Stimulated activated effector memory CD8-positive, alpha-beta T cell treated with anti-CD3 and anti-CD28 coated beads, Interleukin-12 subunit alpha, Interleukin-12 subunit beta, amount 100 ng/mL, for 72 hours (primary cell): ENCODE data around the gene MYOZ3.
A peak's percentile ranks its signal among the peaks of the same experiment; 100 is the strongest.

Source experiments
- ATAC-seq: fragments of 150-1000 bp; cut with Tn5 transposase; 2 replicates; pipeline ENCODE4 v1.10.0; 2021
- DNase-seq, 2 donors: peaks; one replicate each; pipeline ENCODE4 v3.0.0; 2021 to 2022; ENCODE audit warnings: low spot score in 2 of 2
- H3K27ac Mint-ChIP-seq: one replicate; pipeline ENCODE4 v1.8.0; 2022; ENCODE audit warnings: mild to moderate bottlenecking, mixed read lengths
- H3K36me3 Mint-ChIP-seq: one replicate; pipeline ENCODE4 v1.8.0; 2022; ENCODE audit warnings: mild to moderate bottlenecking, mixed read lengths
- H3K4me1 Mint-ChIP-seq: one replicate; pipeline ENCODE4 v1.8.0; 2022; ENCODE audit warnings: mixed read lengths
- H3K4me3 Mint-ChIP-seq: one replicate; pipeline ENCODE4 v1.8.0; 2022; ENCODE audit warnings: mild to moderate bottlenecking, mixed read lengths
- H3K9me3 Mint-ChIP-seq: one replicate; pipeline ENCODE4 v1.8.0; 2022; ENCODE audit warnings: mixed read lengths

The MYOZ3 gene

GRCh38 chr5:150623878-150624216, 37.2 kb upstream of the MYOZ3 start:
- Mint-ChIP-seq H3K9me3 (no peaks in the 10 kb centered on the region), H3K36me3 (no peaks in the 10 kb centered on the region), H3K4me3 (peak overlapping the region; percentile 68), H3K4me1 (peaks cover 18% of the 10 kb centered on the region), H3K27ac (no peak overlapping the region)
- DNase-seq (no peak), ATAC-seq (no peak)

DNA sequence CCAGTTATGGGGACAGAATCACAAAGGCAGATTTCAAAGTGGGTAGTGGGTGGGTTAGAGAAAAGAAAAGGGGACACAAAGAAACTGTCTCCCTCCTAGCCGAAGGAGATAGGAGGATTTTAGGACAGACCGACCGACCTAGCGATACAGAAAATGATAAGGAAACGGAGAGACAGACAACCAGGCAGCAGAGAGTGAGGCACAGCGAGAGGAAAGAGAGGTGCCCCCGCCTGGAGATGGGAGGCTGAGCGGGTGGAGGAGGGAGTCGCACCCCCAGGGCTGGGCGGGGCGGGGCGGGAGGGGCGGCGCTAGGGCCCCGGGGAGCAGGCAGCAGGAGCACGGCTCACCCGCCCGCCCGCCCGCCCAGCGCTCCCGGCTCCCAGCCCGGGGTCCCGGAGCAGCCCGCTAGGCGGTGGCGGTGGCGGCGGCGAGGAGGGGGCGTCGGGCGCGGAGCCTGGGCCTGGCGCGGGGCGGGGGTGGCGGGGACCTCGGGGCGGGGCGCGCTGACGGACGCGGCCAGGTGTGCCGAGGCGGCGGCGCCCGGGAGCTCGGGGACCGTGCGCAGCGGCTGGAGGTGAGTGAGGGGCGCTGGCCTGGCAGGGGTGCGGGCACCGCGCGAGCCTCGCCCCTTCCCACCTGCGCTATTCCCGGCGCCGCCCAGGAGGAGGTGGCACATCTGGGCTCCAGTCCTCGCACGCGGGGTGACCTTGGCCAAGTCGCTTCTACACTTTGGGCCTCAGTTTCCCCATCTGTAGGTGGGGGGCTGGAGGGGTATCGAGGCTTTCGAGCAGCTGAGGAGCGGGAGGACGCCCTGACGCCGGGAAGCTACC, 36.5 kb upstream of the MYOZ3 start:
- no peak overlapping the region for H3K27ac Mint-ChIP-seq
- DNase-seq, result no peak
- H3K4me3 Mint-ChIP-seq, result peak overlapping the region; percentile 68
- H3K4me1 Mint-ChIP-seq, result peaks cover 18% of the 10 kb centered on the region
- no peaks in the 10 kb centered on the region for H3K9me3 Mint-ChIP-seq
- ATAC-seq, result peak; percentile 51
- no peaks in the 10 kb centered on the region for H3K36me3 Mint-ChIP-seq

- H3K4me1 Mint-ChIP-seq, result peaks cover 18% of the 10 kb centered on the region
- DNase-seq, result no peak
- peak overlapping the region; percentile 3 for H3K4me3 Mint-ChIP-seq
- no peaks in the 10 kb centered on the region for H3K36me3 Mint-ChIP-seq
- no peak for ATAC-seq
- no peak overlapping the region for H3K27ac Mint-ChIP-seq
- H3K9me3 Mint-ChIP-seq, result no peaks in the 10 kb centered on the region
Measured at GRCh38 chr5:150625164-150625535, 35.9 kb upstream of the MYOZ3 start.

- H3K9me3 Mint-ChIP-seq, result no peaks in the 10 kb centered on the region
Measured at GRCh38 chr5:150625831-150626746, 35.0 kb upstream of the MYOZ3 start.

DNA sequence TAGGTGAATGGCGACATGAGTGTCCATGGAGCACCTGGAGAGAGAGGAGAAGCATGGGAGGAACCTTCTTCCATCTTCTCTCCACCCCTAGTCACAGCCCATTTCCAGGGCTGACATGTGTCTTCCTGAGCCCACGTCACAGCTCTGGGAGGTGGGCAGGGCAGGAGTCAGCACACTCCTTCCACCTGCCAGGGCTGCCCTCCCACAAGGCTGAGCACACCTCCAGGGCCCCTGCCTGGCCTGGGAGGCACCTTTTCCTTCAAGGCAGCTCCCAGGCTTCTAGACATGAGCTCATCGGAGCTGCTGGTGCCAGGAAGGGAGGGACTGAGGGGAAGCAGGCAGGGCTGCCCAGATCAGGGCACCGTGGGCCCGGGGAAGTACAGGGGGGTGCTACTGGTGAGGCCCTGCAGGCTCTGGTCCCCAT, 34.2 kb upstream of the MYOZ3 start:
- Mint-ChIP-seq H3K9me3 (no peaks in the 10 kb centered on the region), H3K4me3 (no peak overlapping the region), H3K4me1 (peaks cover 18% of the 10 kb centered on the region), H3K27ac (no peak overlapping the region), H3K36me3 (no peaks in the 10 kb centered on the region)
- no peak for ATAC-seq
- no peak for DNase-seq

More at GRCh38 chr5:150625831-150626746, 35.0 kb upstream of the MYOZ3 start:
- H3K4me1 Mint-ChIP-seq, result peaks cover 18% of the 10 kb centered on the region
- peak overlapping the region; percentile 3 for H3K4me3 Mint-ChIP-seq
- DNase-seq, result no peak
- no peak overlapping the region for H3K27ac Mint-ChIP-seq
- ATAC-seq, result peak; percentile 16
- no peaks in the 10 kb centered on the region for H3K36me3 Mint-ChIP-seq

DNA sequence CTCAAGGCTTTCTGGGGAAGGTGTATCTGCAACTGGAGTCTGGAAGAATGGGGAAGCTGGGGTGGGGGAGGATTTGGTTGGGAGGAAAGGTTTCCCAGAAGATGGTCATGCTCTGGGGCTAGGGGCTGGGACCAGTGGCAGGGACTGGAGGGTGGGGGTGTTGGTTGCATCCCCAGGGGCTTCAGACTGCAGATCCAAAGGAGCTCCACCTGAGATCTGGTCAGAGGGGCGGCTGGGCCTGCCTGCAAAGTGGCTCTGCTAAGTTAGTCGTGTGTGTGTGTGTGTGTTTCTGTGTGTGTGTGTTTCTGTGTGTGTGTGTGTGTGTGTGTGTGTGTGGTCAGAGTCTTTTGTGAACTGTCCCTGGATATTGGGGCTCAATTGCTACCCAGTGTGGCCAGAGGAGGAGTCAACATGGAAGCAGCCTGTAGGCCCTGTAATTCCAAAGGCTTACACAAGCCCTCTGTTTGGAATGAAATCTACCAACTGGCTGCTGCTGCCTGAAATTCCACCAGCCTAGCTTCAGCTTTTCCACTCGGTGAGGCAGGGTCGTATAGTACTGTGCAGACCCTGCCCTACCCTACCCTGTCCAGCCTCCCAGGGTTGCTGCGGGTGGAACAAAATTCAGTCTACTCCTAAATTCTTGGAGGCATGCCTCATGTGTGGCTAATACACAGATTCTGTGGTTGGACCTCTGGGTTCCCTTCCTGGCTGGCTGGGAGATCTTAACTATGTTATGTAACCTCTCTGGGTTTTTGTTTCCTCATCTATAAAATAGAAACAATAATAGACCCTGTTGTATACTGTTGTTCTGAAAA, 33.1 kb upstream of the MYOZ3 start:
- Mint-ChIP-seq H3K4me3 (no peak overlapping the region), H3K9me3 (no peaks in the 10 kb centered on the region), H3K4me1 (peaks cover 17% of the 10 kb centered on the region), H3K36me3 (no peaks in the 10 kb centered on the region), H3K27ac (no peak overlapping the region)
- DNase-seq (no peak), ATAC-seq (no peak)

DNA sequence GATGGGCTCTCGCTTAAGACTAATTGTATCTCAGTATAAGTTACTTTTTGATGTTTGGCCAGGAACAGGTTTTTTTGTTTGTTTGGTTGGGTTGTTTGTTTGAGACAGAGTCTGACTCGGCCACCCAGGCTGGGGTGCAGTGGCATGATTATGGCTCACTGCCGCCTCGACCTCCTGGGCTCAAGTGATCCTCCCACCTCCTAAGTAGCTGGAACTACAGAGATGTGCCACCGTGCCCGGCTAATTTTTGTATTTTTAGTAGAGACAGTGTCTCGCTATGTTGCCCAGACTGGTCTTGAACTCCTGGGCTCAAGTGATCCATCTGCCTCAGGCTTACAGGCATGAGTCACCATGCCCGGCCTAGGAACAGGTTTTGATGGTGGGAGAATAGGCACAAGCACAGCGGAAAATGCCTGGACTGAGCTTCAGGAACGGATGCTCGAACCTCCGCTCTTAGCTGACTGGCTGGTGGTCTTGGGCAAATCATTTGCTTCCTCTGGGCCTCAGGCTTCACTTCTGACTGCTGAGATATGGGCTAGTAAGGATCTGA, 32.0 kb upstream of the MYOZ3 start:
- Mint-ChIP-seq H3K4me3 (no peak overlapping the region), H3K4me1 (peaks cover 6% of the 10 kb centered on the region), H3K36me3 (no peaks in the 10 kb centered on the region), H3K27ac (no peak overlapping the region), H3K9me3 (no peaks in the 10 kb centered on the region)
- ATAC-seq (no peak), DNase-seq (no peak)

DNA sequence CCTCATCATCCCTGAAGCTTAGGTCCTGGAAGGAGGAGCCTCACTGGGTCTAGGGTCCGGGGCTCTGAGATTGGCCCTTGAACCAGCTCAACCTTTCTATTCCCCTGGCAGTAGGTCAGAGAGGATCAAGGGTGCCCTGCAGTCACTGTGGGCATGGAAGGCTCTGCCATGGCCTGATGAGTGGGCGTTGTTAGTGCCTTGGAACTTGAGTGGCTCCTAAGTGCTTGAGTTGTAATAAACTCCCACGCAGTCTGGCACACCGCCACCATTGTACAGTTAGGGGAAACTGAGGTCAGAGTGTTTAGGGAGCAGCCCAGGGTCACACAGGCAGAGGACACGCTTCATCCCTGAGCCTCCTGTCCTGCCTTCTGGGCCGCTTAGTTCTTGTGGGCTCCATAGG, 31.0 kb upstream of the MYOZ3 start:
- no peak for ATAC-seq
- Mint-ChIP-seq H3K27ac (no peak overlapping the region), H3K4me3 (no peak overlapping the region)

GRCh38 chr5:150630461-150631325, 30.4 kb upstream of the MYOZ3 start:
- Mint-ChIP-seq H3K9me3 (no peaks in the 10 kb centered on the region), H3K27ac (no peak overlapping the region), H3K4me3 (no peak overlapping the region), H3K4me1 (no peaks in the 10 kb centered on the region), H3K36me3 (no peaks in the 10 kb centered on the region)
- no peak for DNase-seq
- no peak for ATAC-seq

More for the DNA sequence above, 31.0 kb upstream of the MYOZ3 start:
- DNase-seq, result no peak
- no peaks in the 10 kb centered on the region for H3K4me1 Mint-ChIP-seq
- H3K9me3 Mint-ChIP-seq, result no peaks in the 10 kb centered on the region
- no peaks in the 10 kb centered on the region for H3K36me3 Mint-ChIP-seq

DNA sequence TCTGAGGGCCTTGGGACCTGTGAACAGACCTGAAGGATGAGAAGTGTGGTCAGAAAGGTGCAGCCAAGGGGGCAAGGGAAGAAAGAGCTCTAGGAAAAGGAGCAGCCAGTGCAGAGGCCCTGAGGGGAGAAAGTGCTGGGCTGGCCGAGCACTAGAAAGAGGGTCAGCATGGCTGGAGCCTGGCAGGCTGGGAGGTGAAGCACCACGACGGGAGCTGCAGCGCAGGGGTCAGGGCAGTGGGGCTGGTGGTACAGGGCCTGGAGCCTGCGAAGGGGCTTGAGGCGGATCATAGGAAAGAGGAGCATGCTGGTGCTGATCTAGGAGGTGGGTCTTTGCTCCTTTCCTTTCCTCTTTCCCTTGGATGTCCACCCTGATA, 29.7 kb upstream of the MYOZ3 start:
- Mint-ChIP-seq H3K9me3 (no peaks in the 10 kb centered on the region), H3K27ac (no peak overlapping the region), H3K4me1 (no peaks in the 10 kb centered on the region), H3K4me3 (no peak overlapping the region), H3K36me3 (no peaks in the 10 kb centered on the region)
- DNase-seq (no peak), ATAC-seq (no peak)

GRCh38 chr5:150632305-150633160, 28.5 kb upstream of the MYOZ3 start:
- Mint-ChIP-seq H3K27ac (no peak overlapping the region), H3K36me3 (no peaks in the 10 kb centered on the region), H3K4me1 (no peaks in the 10 kb centered on the region), H3K9me3 (no peaks in the 10 kb centered on the region), H3K4me3 (no peak overlapping the region)
- ATAC-seq, result no peak
- DNase-seq, result no peak

GRCh38 chr5:150633429-150633828, 27.6 kb upstream of the MYOZ3 start:
- H3K36me3 Mint-ChIP-seq, result no peaks in the 10 kb centered on the region
- no peak overlapping the region for H3K4me3 Mint-ChIP-seq
- ATAC-seq, result no peak
- no peak overlapping the region for H3K27ac Mint-ChIP-seq
- no peaks in the 10 kb centered on the region for H3K9me3 Mint-ChIP-seq
- H3K4me1 Mint-ChIP-seq, result no peaks in the 10 kb centered on the region
- DNase-seq, result no peak

DNA sequence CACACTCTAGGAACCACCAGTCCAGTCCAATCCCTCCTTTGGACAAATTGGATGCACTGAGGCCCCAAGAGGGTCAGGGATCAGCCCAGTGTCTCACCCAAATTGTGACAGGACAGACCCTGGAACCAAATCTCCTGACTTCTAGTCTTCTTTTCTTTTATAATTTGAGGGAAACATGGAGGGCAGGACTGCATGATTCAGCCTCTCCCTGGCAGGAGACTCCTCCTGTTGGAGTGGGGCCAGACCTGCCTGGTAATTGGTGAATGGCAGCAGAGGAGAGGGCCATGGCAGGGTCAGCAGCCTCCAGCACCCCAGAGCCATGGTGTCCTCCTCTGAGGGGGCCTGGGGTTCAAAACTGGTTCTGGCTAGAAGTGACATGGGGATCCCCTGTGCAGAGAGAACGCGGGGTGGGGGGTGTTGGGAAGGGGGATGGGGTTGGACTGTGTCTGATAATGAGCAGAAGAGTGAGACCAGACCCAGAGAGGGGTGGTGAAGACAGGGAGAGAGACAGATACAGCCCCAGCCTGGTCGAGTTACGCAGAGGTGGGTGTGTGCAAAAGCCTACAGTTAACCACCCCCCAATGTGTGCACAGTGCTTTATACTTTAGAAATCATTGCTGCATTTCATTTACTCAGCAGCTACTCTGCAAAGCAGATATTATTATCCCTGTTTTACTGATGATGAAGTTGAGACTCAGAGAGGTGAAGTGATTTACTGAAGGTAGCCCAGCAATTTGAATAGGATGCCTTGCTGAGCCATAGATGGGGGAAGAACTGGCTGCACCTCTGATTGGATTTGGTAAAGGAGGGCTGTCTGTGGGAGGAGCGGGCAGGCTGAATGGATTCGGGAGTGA, 24.4 kb upstream of the MYOZ3 start:
- DNase-seq, result no peak
- Mint-ChIP-seq H3K9me3 (no peaks in the 10 kb centered on the region), H3K4me3 (no peak overlapping the region), H3K36me3 (no peaks in the 10 kb centered on the region), H3K27ac (no peak overlapping the region), H3K4me1 (no peaks in the 10 kb centered on the region)
- no peak for ATAC-seq
